IPS-20b (cell line): ENCODE results near the gene TLE4.
A peak's percentile ranks its signal among the peaks of the same experiment; 100 is the strongest.

ENCODE experiments used
- H3K27ac ChIP-seq: one replicate; pipeline ENCODE4 v1.5.1; 2013; ENCODE audit warnings: low read length
- H3K27me3 ChIP-seq: 2 replicates; pipeline ENCODE4 v1.6.1; 2013; ENCODE audit warnings: mild to moderate bottlenecking, low read length, inconsistent platforms; ENCODE audit not compliant: insufficient read depth
- H3K36me3 ChIP-seq: 2 replicates; pipeline ENCODE4 v1.6.1; 2013; ENCODE audit warnings: low read depth, mild to moderate bottlenecking, inconsistent platforms, low read length, moderate library complexity; ENCODE audit not compliant: insufficient read depth
- H3K4me1 ChIP-seq: 2 replicates; pipeline ENCODE4 v1.6.1; 2013; ENCODE audit warnings: mild to moderate bottlenecking, control low read depth, inconsistent platforms, low read length, moderate library complexity; ENCODE audit not compliant: insufficient read depth
- H3K4me3 ChIP-seq: 2 replicates; pipeline ENCODE4 v1.5.1; 2013; ENCODE audit warnings: mild to moderate bottlenecking, low read length, inconsistent platforms
- H3K9ac ChIP-seq: 2 replicates; pipeline ENCODE4 v1.6.1; 2013; ENCODE audit warnings: low read depth, mild to moderate bottlenecking, inconsistent platforms, low read length, moderate library complexity
- H3K9me3 ChIP-seq: 2 replicates; pipeline ENCODE4 v1.6.1; 2013; ENCODE audit warnings: mild to moderate bottlenecking, low read depth, low read length, inconsistent platforms; ENCODE audit not compliant: insufficient read depth

TLE4 gene

DNA sequence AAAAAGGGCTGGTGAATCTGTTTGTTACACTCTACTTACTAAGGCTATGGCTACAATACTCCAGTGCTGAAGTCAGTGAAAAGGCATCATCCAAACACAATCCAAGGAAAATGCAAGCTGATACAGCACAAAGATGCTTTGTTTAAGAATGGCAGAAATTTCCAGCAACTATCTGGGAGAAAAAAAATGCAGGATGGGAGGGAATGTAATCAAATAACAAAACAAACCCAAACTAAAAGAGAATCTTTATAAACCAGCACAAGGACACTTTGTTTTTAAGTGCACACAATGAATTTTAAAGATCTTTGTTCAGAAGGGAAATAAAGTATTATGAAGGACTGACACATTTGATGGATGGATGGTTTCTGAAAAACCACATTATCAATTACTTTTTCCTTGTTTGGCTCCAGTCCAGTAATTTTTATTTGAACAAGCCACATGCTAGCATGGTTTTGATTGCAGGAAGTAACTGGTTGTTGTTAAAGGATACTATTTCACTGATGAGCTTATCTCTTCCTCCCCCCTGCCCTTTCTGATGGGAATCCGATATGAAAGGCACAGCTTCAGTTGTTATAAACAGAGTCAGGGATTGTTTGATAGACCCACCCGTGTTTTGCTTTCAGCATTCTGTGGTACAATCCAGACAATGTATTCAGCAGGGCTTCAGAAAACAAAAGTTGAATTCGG, 12.1 kb upstream of the TLE4 start:
- Histone ChIP-seq H3K4me3 (no peak overlapping the region), H3K9me3 (no peaks in the 10 kb centered on the region), H3K27me3 (no peaks in the 10 kb centered on the region), H3K27ac (no peak overlapping the region), H3K4me1 (no peaks in the 10 kb centered on the region), H3K9ac (no peak overlapping the region), H3K36me3 (no peaks in the 10 kb centered on the region)

DNA sequence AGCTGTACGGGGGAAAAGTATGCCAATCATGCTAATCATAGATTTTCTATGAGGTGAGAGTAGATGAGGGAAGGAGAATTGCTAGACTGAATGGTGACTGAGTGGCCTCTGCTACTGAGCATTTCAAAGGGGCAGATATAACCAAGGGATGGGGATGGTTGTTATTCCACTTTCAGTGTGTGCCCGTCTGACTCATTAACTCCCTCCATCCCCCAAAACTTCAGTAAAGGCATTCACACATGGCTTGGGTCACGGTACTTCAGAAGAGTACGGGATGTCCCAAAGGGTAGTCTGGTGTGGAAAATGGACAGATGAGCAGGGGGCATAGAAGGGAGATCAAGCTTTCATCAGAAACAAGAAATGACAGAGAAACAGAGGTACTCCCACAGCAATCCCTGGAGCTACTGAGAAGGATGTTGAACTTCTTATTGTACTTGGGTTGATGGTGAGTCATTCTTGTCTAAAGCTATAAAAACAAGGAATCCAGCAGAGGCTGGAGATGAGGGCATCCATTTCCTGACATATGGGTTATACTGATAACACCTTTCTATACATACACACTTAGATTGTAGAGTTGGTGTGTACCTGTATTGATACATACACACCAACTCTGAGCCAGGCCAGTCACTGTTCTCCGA, 8.9 kb upstream of the TLE4 start:
- Histone ChIP-seq H3K27me3 (no peaks in the 10 kb centered on the region), H3K9ac (no peak overlapping the region)

DNA sequence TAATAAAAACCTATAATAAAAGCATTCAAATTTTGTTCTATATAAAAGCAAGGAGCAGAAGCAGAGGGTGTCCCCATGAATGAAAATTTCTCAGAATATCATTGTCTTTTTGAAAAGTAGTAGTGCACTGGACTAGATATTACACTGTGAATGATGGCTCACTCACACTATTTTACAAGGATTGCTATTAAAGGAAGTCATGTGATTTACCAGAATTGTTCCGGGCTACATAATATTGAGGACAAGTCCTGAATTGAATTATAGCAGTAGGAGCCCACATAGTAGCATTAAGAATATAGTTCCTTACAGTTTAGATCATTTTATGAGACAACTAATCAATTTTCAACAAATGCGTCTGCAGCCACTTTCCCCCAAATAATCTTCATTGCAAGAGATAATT, 7.7 kb upstream of the TLE4 start:
- no peak overlapping the region for H3K27ac ChIP-seq
- H3K4me1 ChIP-seq, result no peaks in the 10 kb centered on the region
- no peaks in the 10 kb centered on the region for H3K27me3 ChIP-seq
- H3K36me3 ChIP-seq, result no peaks in the 10 kb centered on the region
- H3K4me3 ChIP-seq, result no peak overlapping the region
- no peaks in the 10 kb centered on the region for H3K9me3 ChIP-seq
- no peak overlapping the region for H3K9ac ChIP-seq

More for the DNA sequence above, 8.9 kb upstream of the TLE4 start:
- Histone ChIP-seq H3K4me1 (no peaks in the 10 kb centered on the region), H3K4me3 (no peak overlapping the region), H3K27ac (no peak overlapping the region), H3K9me3 (no peaks in the 10 kb centered on the region), H3K36me3 (no peaks in the 10 kb centered on the region)

DNA sequence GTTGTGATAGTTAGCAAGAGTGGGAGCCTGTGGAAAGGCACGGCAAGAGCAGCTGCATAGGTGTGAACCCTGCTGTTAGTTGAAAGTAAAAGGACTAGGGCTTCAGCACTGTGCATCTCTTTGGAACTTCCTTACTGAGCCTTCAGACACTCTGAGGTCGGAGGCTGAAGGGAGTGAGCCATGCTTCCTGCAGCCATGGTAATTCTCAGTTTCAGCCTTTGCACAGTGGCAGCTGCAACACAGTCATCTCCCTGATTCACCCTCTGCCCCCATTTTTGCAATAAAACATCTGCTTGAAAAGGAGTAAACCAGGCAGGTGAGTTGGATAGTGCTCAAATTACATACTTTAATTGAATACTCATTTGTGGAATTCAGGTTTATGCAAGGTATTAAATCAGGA, 6.5 kb upstream of the TLE4 start:
- H3K27me3 ChIP-seq, result no peaks in the 10 kb centered on the region
- no peak overlapping the region for H3K4me3 ChIP-seq

DNA sequence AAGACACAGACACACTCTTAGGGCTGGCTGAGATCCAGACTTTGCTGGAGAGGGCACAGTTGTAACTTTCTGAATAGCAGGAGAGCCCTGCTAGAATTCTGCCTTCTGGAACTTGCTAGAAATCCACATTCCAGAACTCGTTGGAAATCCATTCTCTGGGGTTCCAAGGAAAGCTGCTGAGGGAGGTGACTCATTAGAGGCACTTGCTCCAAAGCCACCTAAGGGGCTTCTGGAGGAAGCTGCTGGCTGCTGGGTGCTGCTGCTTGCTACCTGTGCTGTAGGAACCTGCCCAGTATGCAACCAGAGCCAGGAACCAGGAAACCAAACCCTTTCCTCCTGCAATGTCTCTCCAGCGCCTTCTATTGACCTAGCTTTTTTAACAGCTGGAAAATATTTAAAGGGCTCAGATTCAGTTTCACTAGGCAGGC, 4.1 kb upstream of the TLE4 start:
- no peak overlapping the region for H3K4me3 ChIP-seq
- H3K9ac ChIP-seq, result no peak overlapping the region
- H3K9me3 ChIP-seq, result no peaks in the 10 kb centered on the region
- H3K36me3 ChIP-seq, result no peaks in the 10 kb centered on the region
- H3K27me3 ChIP-seq, result no peaks in the 10 kb centered on the region
- H3K4me1 ChIP-seq, result no peaks in the 10 kb centered on the region
- H3K27ac ChIP-seq, result no peak overlapping the region

More for the DNA sequence above, 6.5 kb upstream of the TLE4 start:
- Histone ChIP-seq H3K36me3 (no peaks in the 10 kb centered on the region), H3K4me1 (no peaks in the 10 kb centered on the region), H3K9me3 (no peaks in the 10 kb centered on the region), H3K27ac (no peak overlapping the region), H3K9ac (no peak overlapping the region)

DNA sequence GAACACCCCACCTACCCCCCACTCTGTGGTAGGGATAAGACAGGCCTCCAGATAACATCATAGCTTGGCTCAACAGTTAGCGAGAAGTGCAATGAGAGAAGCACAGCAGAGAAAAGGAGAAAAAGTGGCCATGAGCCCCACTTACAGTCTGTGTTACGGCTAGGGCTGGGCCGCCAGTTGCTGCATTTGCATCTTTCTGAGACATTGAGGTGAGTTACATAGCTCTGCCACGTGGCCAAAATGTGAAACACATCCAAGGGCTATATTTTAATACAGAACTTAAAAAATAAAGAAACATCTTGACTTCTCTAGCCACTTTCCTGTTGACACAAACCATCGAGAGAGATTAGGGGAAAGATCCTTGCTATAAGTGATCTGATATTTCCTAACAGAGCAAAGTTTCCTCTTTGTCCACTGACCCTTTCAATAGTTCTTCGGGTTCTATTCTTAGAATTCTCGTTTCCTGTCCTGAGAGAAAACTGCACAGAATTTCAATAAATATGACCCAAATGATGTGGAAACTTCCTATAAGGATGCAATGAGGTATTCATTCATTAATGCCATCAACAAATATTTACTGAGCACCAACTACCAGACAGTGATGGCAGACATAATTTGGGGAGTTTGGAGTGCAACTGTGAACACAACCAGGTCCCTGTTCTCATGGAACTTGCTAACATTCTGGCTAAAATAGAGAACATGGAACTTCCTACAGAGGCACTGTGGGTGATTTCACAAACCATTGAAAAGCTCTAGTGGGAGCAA, 3.2 kb upstream of the TLE4 start:
- no peak overlapping the region for H3K4me3 ChIP-seq
- no peak overlapping the region for H3K27ac ChIP-seq

DNA sequence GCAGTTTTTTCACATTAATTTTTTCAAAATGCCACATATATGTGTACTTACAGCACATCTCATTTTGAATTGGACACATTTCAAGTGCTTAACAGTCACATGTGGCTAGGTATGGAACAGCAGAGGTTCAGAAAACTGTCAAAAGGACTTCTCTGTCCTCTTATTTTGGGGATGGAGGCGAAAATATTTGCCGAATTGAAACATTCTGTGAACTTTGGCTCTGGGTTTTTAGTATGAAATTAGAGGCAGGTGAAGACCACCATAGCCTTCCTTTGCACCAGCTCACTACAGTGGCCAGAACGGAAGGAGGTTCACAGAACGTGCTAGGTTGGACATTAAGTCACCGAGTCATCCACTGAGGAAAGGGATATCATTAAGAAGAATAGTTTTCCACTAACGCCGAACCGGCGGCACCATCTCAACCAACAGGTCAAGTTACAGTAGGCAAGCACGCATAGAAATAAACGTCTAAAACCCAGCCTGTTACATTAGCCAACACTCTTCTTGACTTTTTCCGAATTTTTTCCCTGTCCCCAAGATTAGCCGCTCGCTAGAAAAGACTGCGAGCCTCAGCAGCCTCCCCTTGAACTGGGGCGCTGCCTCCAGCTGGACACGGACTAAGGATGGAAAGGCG, 1.8 kb upstream of the TLE4 start:
- Histone ChIP-seq H3K4me1 (peaks cover 7% of the 10 kb centered on the region; the same call in 1 of the 2 replicates), H3K36me3 (no peaks in the 10 kb centered on the region), H3K9ac (peak overlapping the region; percentile 95; the same call in 1 of the 2 replicates), H3K4me3 (peak overlapping the region; percentile 73), H3K9me3 (no peaks in the 10 kb centered on the region), H3K27ac (peak overlapping the region; percentile 96), H3K27me3 (peaks cover 5% of the 10 kb centered on the region; the same call in 1 of the 2 replicates)

More for the DNA sequence above, 3.2 kb upstream of the TLE4 start:
- Histone ChIP-seq H3K9ac (no peak overlapping the region), H3K9me3 (no peaks in the 10 kb centered on the region), H3K27me3 (no peaks in the 10 kb centered on the region; the same call in 1 of the 2 replicates), H3K4me1 (no peaks in the 10 kb centered on the region), H3K36me3 (no peaks in the 10 kb centered on the region)

DNA sequence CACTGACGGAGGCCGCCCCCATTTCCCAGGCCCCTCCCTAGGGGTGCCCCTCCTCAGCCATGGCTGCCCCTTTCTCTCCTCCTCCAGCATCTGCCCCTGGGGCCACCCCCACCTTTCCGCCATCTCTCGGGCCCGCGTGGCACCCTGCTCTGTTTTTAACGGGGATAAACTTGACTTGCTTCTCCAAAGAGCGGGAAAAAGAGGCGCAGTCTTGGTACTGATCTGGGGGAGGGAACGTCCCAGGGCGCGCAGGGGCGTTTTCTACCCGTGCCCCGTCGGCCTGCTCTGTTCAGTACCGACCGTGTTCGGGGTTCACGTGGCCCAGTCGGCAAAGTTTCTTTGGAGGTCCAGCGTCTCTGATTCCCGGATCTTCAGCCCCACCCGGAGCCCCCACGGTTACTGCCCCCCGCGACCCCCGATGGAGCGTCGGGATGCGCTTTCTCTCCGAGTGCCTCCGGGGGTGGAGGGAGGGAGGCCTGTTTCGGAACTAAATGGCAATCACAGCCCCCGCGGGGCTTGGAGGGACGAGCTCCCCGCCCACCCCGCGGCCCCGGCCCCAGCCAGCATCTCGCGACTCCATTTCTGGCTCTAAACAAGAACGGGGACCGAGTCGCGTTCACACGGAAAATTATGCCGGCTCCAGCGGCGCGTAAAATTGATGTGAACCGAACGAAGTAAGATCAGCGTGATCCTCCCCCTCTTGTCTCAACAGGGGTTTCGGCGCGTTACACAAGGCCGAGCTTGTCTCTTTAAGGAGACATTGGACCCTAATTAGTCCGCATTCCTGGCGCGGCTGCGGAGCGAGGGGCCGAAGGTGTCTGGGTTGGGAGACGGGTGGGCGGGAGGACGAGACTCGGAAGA, 1.1 kb upstream of the TLE4 start:
- peak overlapping the region; percentile 95 for H3K9ac ChIP-seq
- peak overlapping the region; percentile 73 for H3K4me3 ChIP-seq

DNA sequence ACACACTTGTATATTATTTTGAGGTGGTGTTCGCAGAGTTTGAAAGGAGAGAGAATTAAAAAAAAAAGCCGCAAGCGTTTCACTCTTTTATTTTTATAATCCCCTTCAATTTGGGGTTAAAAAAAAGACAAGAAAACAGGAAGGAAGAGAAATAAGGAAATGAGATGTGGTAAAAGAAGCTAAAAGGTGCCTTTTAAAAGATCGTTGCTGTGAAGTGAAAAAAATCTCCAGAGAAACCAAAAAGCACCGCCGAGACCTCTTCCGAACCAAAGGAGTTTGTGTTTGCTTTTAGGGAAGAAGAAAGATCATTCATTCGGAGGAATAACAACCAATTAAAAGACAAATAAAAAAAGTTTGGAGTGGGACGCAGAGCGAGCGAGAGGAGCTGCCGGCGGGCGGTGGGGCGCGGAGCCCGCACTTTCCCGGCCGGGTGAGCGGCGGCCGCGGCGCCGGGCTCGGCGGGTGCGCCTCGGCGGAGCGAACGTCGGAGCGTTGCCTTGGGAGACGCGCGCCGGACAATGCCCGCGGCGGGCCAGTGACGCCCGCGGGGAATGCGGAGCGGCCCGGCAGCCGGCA, 355 bp downstream of the TLE4 start:
- H3K27ac ChIP-seq, result no peak overlapping the region
- peaks cover 14% of the 10 kb centered on the region; the same call in 1 of the 2 replicates for H3K4me1 ChIP-seq
- peaks cover 13% of the 10 kb centered on the region; the same call in 1 of the 2 replicates for H3K36me3 ChIP-seq
- H3K4me3 ChIP-seq, result peak overlapping the region; percentile 96
- H3K27me3 ChIP-seq, result peaks cover 5% of the 10 kb centered on the region; the same call in 1 of the 2 replicates
- H3K9ac ChIP-seq, result peak overlapping the region; percentile 96
- H3K9me3 ChIP-seq, result no peaks in the 10 kb centered on the region

More for the DNA sequence above, 1.1 kb upstream of the TLE4 start:
- Histone ChIP-seq H3K36me3 (no peaks in the 10 kb centered on the region), H3K27me3 (peaks cover 5% of the 10 kb centered on the region; the same call in 1 of the 2 replicates), H3K27ac (peak overlapping the region; percentile 96), H3K4me1 (peaks cover 10% of the 10 kb centered on the region; the same call in 1 of the 2 replicates), H3K9me3 (no peaks in the 10 kb centered on the region)

DNA sequence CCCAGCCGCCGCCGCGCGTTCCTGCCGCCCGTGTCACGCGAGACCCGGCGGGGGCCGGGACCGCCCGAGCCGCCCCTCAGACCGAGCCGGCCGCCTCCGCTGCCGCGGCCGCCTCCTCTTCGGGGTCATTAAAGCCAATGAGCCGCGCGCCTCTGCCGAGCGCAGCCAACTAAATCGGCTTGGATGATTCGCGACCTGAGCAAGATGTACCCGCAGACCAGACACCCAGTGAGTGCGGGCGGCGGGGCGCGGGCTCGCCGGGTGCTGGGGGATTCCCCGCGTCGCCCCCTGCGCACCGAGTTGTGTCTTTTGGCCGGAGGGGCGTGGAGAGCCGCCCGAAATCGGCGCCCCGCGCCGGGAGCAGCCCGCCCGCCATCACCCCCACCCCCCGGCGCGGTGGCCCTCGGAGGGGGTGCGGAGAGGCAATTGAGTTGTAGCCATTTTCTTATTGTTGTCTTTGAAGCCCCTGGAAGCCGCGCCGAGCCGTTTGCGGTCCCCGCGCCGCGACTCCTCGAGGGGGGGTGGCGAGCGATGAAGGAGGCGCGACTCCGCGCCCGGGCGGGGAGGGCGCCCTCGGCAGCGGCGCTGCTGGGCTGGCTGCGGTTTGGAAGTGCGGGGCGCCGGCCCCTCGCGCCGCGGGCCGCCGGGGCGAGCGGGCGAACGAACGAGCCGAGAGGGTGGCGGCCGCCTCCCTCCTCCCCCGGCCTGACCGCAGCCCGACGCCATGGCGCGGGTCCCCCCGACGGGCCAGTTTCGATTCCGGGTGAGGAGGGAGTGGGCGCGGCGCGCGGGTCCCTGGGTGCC, 1.0 kb downstream of the TLE4 start:
- peak overlapping the region; percentile 96; the same call in 1 of the 2 replicates for H3K9ac ChIP-seq
- H3K4me3 ChIP-seq, result peak overlapping the region; percentile 96
- H3K36me3 ChIP-seq, result peaks cover 16% of the 10 kb centered on the region; the same call in 1 of the 2 replicates
- peaks cover 5% of the 10 kb centered on the region; the same call in 1 of the 2 replicates for H3K27me3 ChIP-seq
- H3K4me1 ChIP-seq, result peaks cover 14% of the 10 kb centered on the region; the same call in 1 of the 2 replicates
- H3K27ac ChIP-seq, result no peak overlapping the region
- no peaks in the 10 kb centered on the region for H3K9me3 ChIP-seq
